ENCODE measurements around the gene RLBP1.

- no peak for TF ChIP-seq CTCF (IDR thresholded peaks at IDR 0.05 in 4 of 5, conservative IDR thresholded peaks at IDR 0.05 in 1 of 5)
- TF ChIP-seq POLR2A (IDR thresholded peaks at IDR 0.05) = no peak
These were observed 22.4 kb downstream of the RLBP1 start for GRCh38 chr15:89198934-89199333.

Measured in gastrocnemius medialis (tissue), 4 donors.